SK-N-SH treated with all-trans-retinoic acid at 6 μM for 48 hours (cell line): ENCODE measurements around the gene FPGT.
"Not testable (repeated sequence)": the region's sequence is repeated elsewhere in the genome, so short reads cannot be mapped to it uniquely, and the experiment has no call there.

Source experiments
- ATAC-seq: fragments of 200-7000 bp; cut with Tn5 transposase; 3 replicates; pipeline ENCODE4 v1.9.1; 2020; ENCODE audit warnings: mild to moderate bottlenecking, moderate library complexity
- ARNTL ChIP-seq: fragments of 450-650 bp; formaldehyde crosslinking; IDR thresholded peaks from 2 replicates; pipeline ENCODE4 v1.5.0; 2020; ENCODE audit warnings: low read depth, mild to moderate bottlenecking, moderate library complexity, borderline replicate concordance
- BACH2 ChIP-seq: fragments of 250-450 bp; sonication (Bioruptor Pico); IDR thresholded peaks from 2 replicates; pipeline ENCODE4 v1.9.0; 2021; ENCODE audit warnings: mild to moderate bottlenecking, borderline replicate concordance
- CREB5 ChIP-seq: fragments of 250-450 bp; sonication (Bioruptor Pico); IDR thresholded peaks from 2 replicates; pipeline ENCODE4 v1.5.1; 2020; ENCODE audit warnings: low read depth, mild to moderate bottlenecking, moderate library complexity
- CSDC2 ChIP-seq: fragments of 250-450 bp; sonication (Bioruptor Pico); IDR thresholded peaks from 2 replicates; pipeline ENCODE4 v1.5.0; 2020; ENCODE audit warnings: mild to moderate bottlenecking, moderate library complexity
- CSRNP3 ChIP-seq: fragments of 250-450 bp; sonication (Bioruptor Pico); IDR thresholded peaks from 2 replicates; pipeline ENCODE4 v1.5.1; 2021; ENCODE audit warnings: mild to moderate bottlenecking, moderate library complexity
- ESRRG ChIP-seq: fragments of 250-450 bp; sonication (Bioruptor Pico); IDR thresholded peaks from 2 replicates; pipeline ENCODE4 v1.6.1; 2021; ENCODE audit warnings: mild to moderate bottlenecking
- ISL1 ChIP-seq: fragments of 250-450 bp; sonication (Bioruptor Pico); IDR thresholded peaks from 2 replicates; pipeline ENCODE4 v2.1.2; 2022; ENCODE audit warnings: mild to moderate bottlenecking, moderate library complexity
- OSR1 ChIP-seq: fragments of 250-450 bp; sonication (Bioruptor Pico); IDR thresholded peaks from 2 replicates; pipeline ENCODE4 v1.8.0; 2022; ENCODE audit warnings: moderate library complexity, mild to moderate bottlenecking, inconsistent platforms
- PATZ1 ChIP-seq: fragments of 250-450 bp; sonication (Bioruptor Pico); IDR thresholded peaks from 2 replicates; pipeline ENCODE4 v1.8.0; 2020; ENCODE audit warnings: mild to moderate bottlenecking, moderate library complexity, borderline replicate concordance
- PPARA ChIP-seq: fragments of 250-450 bp; sonication (Bioruptor Pico); IDR thresholded peaks from 2 replicates; pipeline ENCODE4 v1.5.0; 2020; ENCODE audit warnings: mild to moderate bottlenecking, borderline replicate concordance
- RARB ChIP-seq: fragments of 250-450 bp; sonication (Bioruptor Pico); IDR thresholded peaks from 2 replicates; pipeline ENCODE4 v1.8.0; 2021; ENCODE audit warnings: mild to moderate bottlenecking, moderate library complexity
- SNAI2 ChIP-seq: fragments of 250-450 bp; sonication (Bioruptor Pico); IDR thresholded peaks from 2 replicates; pipeline ENCODE4 v1.5.0; 2020; ENCODE audit warnings: mild to moderate bottlenecking, moderate library complexity
- TOX ChIP-seq: fragments of 250-450 bp; sonication (Bioruptor Pico); IDR thresholded peaks from 2 replicates; pipeline ENCODE4 v1.8.0; 2021; ENCODE audit warnings: mild to moderate bottlenecking, moderate library complexity, borderline replicate concordance
- ZC3H10 ChIP-seq: fragments of 250-450 bp; sonication (Bioruptor Pico); IDR thresholded peaks from 2 replicates; pipeline ENCODE4 v1.5.1; 2021; ENCODE audit warnings: mild to moderate bottlenecking, moderate library complexity
- ZFP30 ChIP-seq: fragments of 450-650 bp; formaldehyde crosslinking; IDR thresholded peaks from 2 replicates; pipeline ENCODE4 v1.5.0; 2022; ENCODE audit warnings: mild to moderate bottlenecking, moderate library complexity
- ZNF565 ChIP-seq: fragments of 450-650 bp; formaldehyde crosslinking; conservative IDR thresholded peaks from 2 replicates; pipeline ENCODE4 v1.5.0; 2020; ENCODE audit warnings: low read depth, mild to moderate bottlenecking, moderate library complexity

The FPGT gene

GRCh38 chr1:74245168-74245772 is 47.2 kb downstream of the FPGT start:
- no peak for TF ChIP-seq SNAI2
- TF ChIP-seq ZFP30 (CRISPR knock-in tag): no peak
- no peak for TF ChIP-seq TOX
- ATAC-seq: no peak

GRCh38 chr1:74246315-74246714 is 48.3 kb downstream of the FPGT start:
- no peak for TF ChIP-seq ISL1
- TF ChIP-seq OSR1 (CRISPR knock-in tag): no peak
- TF ChIP-seq ESRRG (CRISPR knock-in tag): no peak
- no peak for TF ChIP-seq ZC3H10
- TF ChIP-seq CSDC2: no peak
- TF ChIP-seq CSRNP3 (CRISPR knock-in tag): no peak
- TF ChIP-seq ZFP30 (CRISPR knock-in tag): no peak
- TF ChIP-seq SNAI2: no peak
- no peak for ATAC-seq

GRCh38 chr1:74247881-74248528 is 50.0 kb downstream of the FPGT start:
- TF ChIP-seq ZNF565 (CRISPR knock-in tag) (no peak), OSR1 (CRISPR knock-in tag) (no peak), ISL1 (no peak), ARNTL (CRISPR knock-in tag) (no peak), ZC3H10 (no peak), BACH2 (CRISPR knock-in tag) (no peak), PPARA (CRISPR knock-in tag) (no peak), PATZ1 (CRISPR knock-in tag) (no peak), RARB (CRISPR knock-in tag) (no peak), CREB5 (CRISPR knock-in tag) (no peak)
- TF ChIP-seq, all 23 proteins: peak for 0
- no peak for ATAC-seq

GRCh38 chr1:74253243-74253824 is 55.3 kb downstream of the FPGT start:
- ATAC-seq: not testable (repeated sequence)
